T-cell (primary cell): ENCODE measurements around the gene EPN3. TPM values are rescaled to one million over a fixed set of nuclear protein-coding genes. Genes with fewer than 3 reads are reported as not detected.

Experiments used
- ATAC-seq, 4 experiments: fragments of 200-7000 bp in 3 of 4; fragments of 150-1000 bp in 1 of 4; cut with Tn5 transposase; replicated peaks in 1 of 4; 1 replicate in 3 of 4; 2 replicates in 1 of 4; pipeline ENCODE4 v1.10.0; 2021; ENCODE audit warnings: moderate library complexity in 3 of 4, mild to moderate bottlenecking in 2 of 4, moderate number of reproducible peaks in 1 of 4
- CTCF ChIA-PET, 2 donors: fragments of 300-600 bp; sonication (Branson Sonifier 250); formaldehyde crosslinking; loops; one replicate each; lab custom pipeline; 2022; ENCODE audit warnings: antibody characterized with exemption in 2 of 2; lab: Charles Lee
- POLR2A ChIA-PET, 2 donors: fragments of 300-600 bp; sonication (Branson Sonifier 250); formaldehyde crosslinking; loops; one replicate each; lab custom pipeline; 2022; ENCODE audit warnings: antibody characterized with exemption in 2 of 2; lab: Charles Lee
- DNase-seq, 35 experiments: peaks; one replicate each; pipeline versions ENCODE4 v3.0.0 to v3.0.0-alpha.2; 2013 to 2023
- H3K27ac ChIP-seq: one replicate; pipeline ENCODE4 v1.5.1; 2013; ENCODE audit warnings: low read length
- H3K27me3 ChIP-seq, 2 experiments: replicated peaks in 1 of 2; 1 replicate in 1 of 2; 2 replicates in 1 of 2; pipeline versions ENCODE4 v1.6.1 to v1.7.0; 2013; ENCODE audit warnings: low read length in 1 of 2, mixed read lengths in 1 of 2; ENCODE audit not compliant: control insufficient read depth in 2 of 2, insufficient read depth in 2 of 2; ENCODE audit errors: extremely low read depth in 1 of 2
- H3K36me3 ChIP-seq, 2 donors: 1 replicate in 1 of 2; 2 replicates in 1 of 2; pipeline versions ENCODE4 v1.6.1 to v1.7.0; 2013; ENCODE audit warnings: low read length in 1 of 2; ENCODE audit not compliant: control insufficient read depth in 2 of 2, insufficient read depth in 1 of 2; ENCODE audit errors: extremely low read depth in 1 of 2
- H3K4me1 ChIP-seq, 2 experiments: 1 replicate in 1 of 2; 2 replicates in 1 of 2; pipeline versions ENCODE4 v1.6.1 to v1.7.0; 2013; ENCODE audit warnings: low read length in 2 of 2, mixed read lengths in 1 of 2; ENCODE audit not compliant: insufficient read depth in 2 of 2, control insufficient read depth in 1 of 2; ENCODE audit errors: extremely low read depth in 1 of 2
- H3K4me3 ChIP-seq, 2 donors: 1 replicate in 1 of 2; 2 replicates in 1 of 2; pipeline versions ENCODE4 v1.5.1 to v1.7.0; 2013; ENCODE audit warnings: mild to moderate bottlenecking in 2 of 2, low read length in 1 of 2, moderate library complexity in 1 of 2; ENCODE audit not compliant: control insufficient read depth in 1 of 2; ENCODE audit errors: extremely low read depth in 1 of 2
- H3K9me3 ChIP-seq: 2 replicates; pipeline ENCODE4 v1.7.0; 2013
- H3K27ac Mint-ChIP-seq, 2 donors: one replicate each; pipeline ENCODE4 v1.8.0; 2020 to 2021; ENCODE audit warnings: mild to moderate bottlenecking in 2 of 2, mixed read lengths in 2 of 2
- H3K27me3 Mint-ChIP-seq, 2 donors: one replicate each; pipeline ENCODE4 v1.8.0; 2021 to 2022; ENCODE audit warnings: mixed read lengths in 2 of 2
- H3K36me3 Mint-ChIP-seq: one replicate; pipeline ENCODE4 v1.8.0; 2021; ENCODE audit warnings: mixed read lengths
- H3K4me1 Mint-ChIP-seq, 3 donors: one replicate each; pipeline ENCODE4 v1.8.0; 2020 to 2022; ENCODE audit warnings: mixed read lengths in 3 of 3, mild to moderate bottlenecking in 1 of 3
- H3K4me3 Mint-ChIP-seq, 3 donors: one replicate each; pipeline ENCODE4 v1.8.0; 2020 to 2022; ENCODE audit warnings: mild to moderate bottlenecking in 3 of 3, mixed read lengths in 3 of 3, moderate library complexity in 3 of 3
- H3K9me3 Mint-ChIP-seq, 3 donors: one replicate each; pipeline ENCODE4 v1.8.0; 2020 to 2022; ENCODE audit warnings: mixed read lengths in 3 of 3
- WGBS: methylation state at CpG from one replicate; pipeline ENCODE4 v1.1.5; 2013; ENCODE audit warnings: missing lambda C conversion rate; ENCODE audit not compliant: insufficient coverage; 5-methylcytosine and 5-hydroxymethylcytosine counted together
- total RNA-seq, 35 experiments: library from RNA in 6 of 35; stranded (reverse) in 6 of 35; fragments of 120-200 nt in 1 of 35; gene quantifications; one replicate each; pipeline versions ENCODE4 v1.2.1 to v1.2.4 and lab custom pipeline; 2013 to 2026

The EPN3 gene
- total RNA-seq, 5 donors from 2014 or later (not counting 1 experiment from before 2014, with no cell fraction given): 0.08 to 0.44 TPM; not detected in 3

DNA sequence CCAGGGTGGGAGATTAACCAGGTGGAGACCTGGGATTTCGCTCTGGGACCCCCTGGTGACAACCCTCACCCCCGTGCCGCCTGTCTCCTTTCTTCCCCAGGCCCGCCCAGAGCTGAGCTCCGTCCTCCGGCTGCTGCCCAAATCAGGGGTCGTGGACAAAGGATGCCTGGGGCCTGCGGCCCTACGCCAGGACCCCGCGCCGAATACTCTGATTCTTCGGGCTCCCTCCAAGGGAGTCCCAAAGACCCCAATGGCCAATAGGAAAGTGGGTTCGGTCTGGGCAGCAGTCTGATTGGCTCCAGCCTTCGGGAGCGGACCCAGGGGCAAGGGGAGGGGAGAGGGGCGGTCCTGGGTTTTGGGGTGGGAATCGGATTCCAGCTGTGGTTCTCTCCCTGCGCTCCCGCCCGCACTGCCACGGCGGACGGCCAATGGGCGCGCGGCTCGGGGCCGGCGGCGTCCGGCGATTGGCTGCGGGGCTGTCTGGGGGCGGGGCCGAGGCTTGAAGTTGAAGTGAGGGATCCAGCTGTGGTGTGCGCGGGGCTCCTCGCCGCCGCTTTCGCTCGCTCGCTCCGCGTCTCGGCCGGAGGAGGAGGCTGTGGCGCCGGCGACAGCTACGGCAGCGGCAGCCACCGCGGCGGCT, 27.8 kb downstream of the EPN3 start, which contains the start of gene CACNA1G:
Gene CACNA1G, plus strand, starts transcription at position 531 of the 640 bp plus-strand sequence. CDS start 745 bp downstream, outside the sequence.
- ChIA-PET CTCF (interaction anchor here (0.6 to 0.8 kb wide), 3 partner anchors 53 to 1637 kb away, joined by 3 to 4 read pairs (median 4); partner anchors contain the start of gene LRRC59 (in 1 of the 2)), POLR2A (interaction anchor here in 1 of 2 donors (0.9 kb wide), 1 partner anchor 18 kb away, joined by 3 read pairs; no protein-coding TSS in a partner anchor)
- peaks cover 7 to 86% of the 10 kb centered on the region in 2 experiments for H3K27me3 ChIP-seq
- peak within 1 kb of the TSS; percentile 46 to 66 for H3K4me3 ChIP-seq
- H3K27me3 Mint-ChIP-seq: peaks cover 35 to 58% of the 10 kb centered on the region in 2 donors
- peak within 1 kb of the TSS; percentile 69 to 84 (median 76) for H3K4me3 Mint-ChIP-seq
- H3K4me1 Mint-ChIP-seq: peaks cover 22 to 33% (median 27%) of the 10 kb centered on the region in 3 donors
- H3K4me1 ChIP-seq: peaks cover 6 to 46% of the 10 kb centered on the region in 2 experiments
- H3K27ac ChIP-seq: no peak within 1 kb of the TSS
- no peak within 1 kb of the TSS for H3K27ac Mint-ChIP-seq
- WGBS: 5% methylated on average over 49 of the region's 56 CpGs
- H3K36me3 ChIP-seq: no peaks in the 10 kb centered on the region
- no peaks in the 10 kb centered on the region for H3K36me3 Mint-ChIP-seq
- peak; percentile 67 to 90 (median 81) for DNase-seq
- peak; percentile 91 to 92 (median 92) for ATAC-seq
- H3K9me3 ChIP-seq: no peaks in the 10 kb centered on the region
- no peaks in the 10 kb centered on the region for H3K9me3 Mint-ChIP-seq

GRCh38 chr17:50560931-50561745, 28.6 kb downstream of the EPN3 start:
- Histone ChIP-seq H3K4me1 (peaks cover 6 to 46% of the 10 kb centered on the region in 2 experiments), H3K4me3 (peak overlapping the region; percentile 10 to 56), H3K27me3 (peaks cover 7 to 90% of the 10 kb centered on the region in 2 experiments), H3K36me3 (no peaks in the 10 kb centered on the region), H3K27ac (no peak overlapping the region), H3K9me3 (no peaks in the 10 kb centered on the region)
- WGBS: 1% methylated on average over 77 of the region's 88 CpGs
- ATAC-seq (peak; percentile 15 to 35 (median 19)), DNase-seq (peak in 3 of 35 experiments; percentile 26 to 56 (median 32))
- CTCF ChIA-PET: interaction anchor here in 1 of 2 donors (0.6 to 0.8 kb wide), 2 partner anchors 54 to 164 kb away, joined by 3 to 4 read pairs; partner anchors contain the start of gene LRRC59
- H3K9me3 Mint-ChIP-seq: no peaks in the 10 kb centered on the region
- no peak overlapping the region for H3K27ac Mint-ChIP-seq
- peak overlapping the region in 1 of 3 donors; percentile 84 for H3K4me3 Mint-ChIP-seq
- peaks cover 26 to 39% (median 34%) of the 10 kb centered on the region in 3 donors for H3K4me1 Mint-ChIP-seq
- H3K27me3 Mint-ChIP-seq: peaks cover 43 to 66% of the 10 kb centered on the region in 2 donors
- POLR2A ChIA-PET: interaction anchor here in 1 of 2 donors (0.7 kb wide), 1 partner anchor 621 kb away, joined by 3 read pairs; no protein-coding TSS in a partner anchor
- H3K36me3 Mint-ChIP-seq: no peaks in the 10 kb centered on the region

DNA sequence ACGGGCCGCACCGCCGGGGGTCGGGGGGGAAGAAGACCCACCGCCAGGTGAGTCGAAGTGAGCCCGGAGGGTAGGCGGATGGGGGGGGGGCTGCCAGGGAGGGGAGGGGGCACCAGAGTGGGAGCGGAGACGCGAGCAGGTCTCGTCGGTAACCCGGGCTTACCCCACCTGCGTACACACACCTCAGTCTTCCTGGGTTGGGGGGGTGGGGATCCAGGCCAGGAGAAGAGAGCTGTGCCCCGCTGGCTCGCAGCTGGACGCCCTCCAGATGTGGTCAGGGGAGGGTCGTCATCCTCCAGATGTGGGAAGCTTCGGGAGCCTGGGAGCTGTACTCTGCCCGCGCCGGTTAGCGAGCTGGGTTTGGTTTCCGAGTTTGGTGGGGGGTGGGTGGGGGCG, 29.2 kb downstream of the EPN3 start:
- Mint-ChIP-seq H3K4me3 (peak overlapping the region in 2 of 3 donors; percentile 56 to 68), H3K36me3 (no peaks in the 10 kb centered on the region), H3K27ac (no peak overlapping the region), H3K27me3 (peaks cover 49 to 71% of the 10 kb centered on the region in 2 donors), H3K4me1 (peaks cover 28 to 41% (median 34%) of the 10 kb centered on the region in 3 donors), H3K9me3 (no peaks in the 10 kb centered on the region)
- WGBS: no CpG with 5 or more reads among the region's 27 CpGs
- peak overlapping the region; percentile 10 to 27 for H3K4me3 ChIP-seq
- ATAC-seq (no peak), DNase-seq (peak in 2 of 35 experiments; percentile 21 to 36)
- H3K9me3 ChIP-seq: no peaks in the 10 kb centered on the region
- no peaks in the 10 kb centered on the region for H3K36me3 ChIP-seq
- ChIA-PET POLR2A (no interaction called here), CTCF (interaction anchor here in 1 of 2 donors (0.5 kb wide), 1 partner anchor 221 kb away, joined by 3 read pairs; no protein-coding TSS in a partner anchor)
- peaks cover 6 to 46% of the 10 kb centered on the region in 2 experiments for H3K4me1 ChIP-seq
- peaks cover 7 to 93% of the 10 kb centered on the region in 2 experiments for H3K27me3 ChIP-seq
- H3K27ac ChIP-seq: no peak overlapping the region

GRCh38 chr17:50562242-50563091, 29.9 kb downstream of the EPN3 start:
- no peaks in the 10 kb centered on the region for H3K9me3 ChIP-seq
- H3K4me3 Mint-ChIP-seq: peak overlapping the region; percentile 56 to 72 (median 68)
- H3K4me1 Mint-ChIP-seq: peaks cover 28 to 41% (median 34%) of the 10 kb centered on the region in 3 donors
- 27% methylated on average over 7 of the region's 22 CpGs for WGBS
- H3K36me3 Mint-ChIP-seq: no peaks in the 10 kb centered on the region
- no peak overlapping the region for H3K27ac ChIP-seq
- ChIA-PET POLR2A (interaction anchor here in 1 of 2 donors (0.6 kb wide), 1 partner anchor 15 kb away, joined by 6 read pairs; no protein-coding TSS in a partner anchor), CTCF (interaction anchor here in 1 of 2 donors (0.5 to 0.9 kb wide), 3 partner anchors 10 to 220 kb away, joined by 3 to 4 read pairs (median 3); no protein-coding TSS in a partner anchor)
- peaks cover 52 to 69% of the 10 kb centered on the region in 2 donors for H3K27me3 Mint-ChIP-seq
- no peaks in the 10 kb centered on the region for H3K9me3 Mint-ChIP-seq
- peak overlapping the region in 1 of 2 donors; percentile 15 for H3K27ac Mint-ChIP-seq
- no peak for ATAC-seq
- H3K36me3 ChIP-seq: no peaks in the 10 kb centered on the region
- H3K27me3 ChIP-seq: peaks cover 7 to 93% of the 10 kb centered on the region in 2 experiments
- peak in 6 of 35 experiments; percentile 11 to 40 (median 30) for DNase-seq
- peak overlapping the region in 1 of 2 donors; percentile 52 for H3K4me3 ChIP-seq
- peaks cover 6 to 46% of the 10 kb centered on the region in 2 experiments for H3K4me1 ChIP-seq

DNA sequence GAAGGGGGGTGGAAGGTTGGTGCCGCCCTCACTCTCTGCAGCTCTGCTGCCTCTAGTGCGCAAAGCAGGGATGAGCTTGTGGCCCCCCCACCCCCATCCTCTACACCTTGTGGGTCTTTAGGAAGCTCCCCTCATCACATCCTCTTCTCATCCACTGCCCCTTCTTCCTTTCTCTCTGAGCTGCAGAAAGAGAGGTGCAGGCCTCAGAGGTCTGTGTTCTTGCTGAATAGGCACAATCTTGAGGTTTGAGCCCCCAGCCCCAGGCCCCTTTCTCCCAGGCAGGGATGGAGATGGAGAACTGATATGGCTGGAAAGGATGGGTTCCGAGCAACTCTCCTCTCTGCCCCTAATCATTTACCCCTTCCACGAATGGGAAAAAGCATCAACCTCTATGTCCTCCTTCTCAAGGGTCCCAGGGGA, 30.6 kb downstream of the EPN3 start:
- H3K4me3 Mint-ChIP-seq: no peak overlapping the region

More for the DNA sequence above, 30.6 kb downstream of the EPN3 start:
- no peaks in the 10 kb centered on the region for H3K9me3 Mint-ChIP-seq
- H3K27ac ChIP-seq: no peak overlapping the region
- H3K36me3 ChIP-seq: no peaks in the 10 kb centered on the region
- H3K36me3 Mint-ChIP-seq: no peaks in the 10 kb centered on the region
- ChIA-PET POLR2A (no interaction called here), CTCF (interaction anchor here in 1 of 2 donors (0.5 to 0.9 kb wide), 3 partner anchors 11 to 307 kb away, joined by 3 to 4 read pairs (median 4); no protein-coding TSS in a partner anchor)
- H3K4me1 Mint-ChIP-seq: peaks cover 28 to 41% (median 34%) of the 10 kb centered on the region in 3 donors
- no peaks in the 10 kb centered on the region for H3K9me3 ChIP-seq
- H3K4me3 ChIP-seq: no peak overlapping the region
- peaks cover 7 to 93% of the 10 kb centered on the region in 2 experiments for H3K27me3 ChIP-seq
- WGBS: no CpG with 5 or more reads among the region's 4 CpGs
- ATAC-seq (no peak), DNase-seq (peak in 3 of 35 experiments; percentile 26 to 36 (median 27))
- H3K27me3 Mint-ChIP-seq: peaks cover 53 to 70% of the 10 kb centered on the region in 2 donors
- peaks cover 6 to 46% of the 10 kb centered on the region in 2 experiments for H3K4me1 ChIP-seq
- no peak overlapping the region for H3K27ac Mint-ChIP-seq
